GM12872 (cell line): ENCODE measurements around the gene NEU1.

Source experiments
- TF ChIP-seq, protein P1 (sequence below): IDR thresholded peaks from 3 replicates; pipeline ENCODE4 v1.5.1; 2011; ENCODE audit warnings: low read depth, mild to moderate bottlenecking, low read length, moderate library complexity; ENCODE audit not compliant: insufficient read depth

NEU1 gene

DNA sequence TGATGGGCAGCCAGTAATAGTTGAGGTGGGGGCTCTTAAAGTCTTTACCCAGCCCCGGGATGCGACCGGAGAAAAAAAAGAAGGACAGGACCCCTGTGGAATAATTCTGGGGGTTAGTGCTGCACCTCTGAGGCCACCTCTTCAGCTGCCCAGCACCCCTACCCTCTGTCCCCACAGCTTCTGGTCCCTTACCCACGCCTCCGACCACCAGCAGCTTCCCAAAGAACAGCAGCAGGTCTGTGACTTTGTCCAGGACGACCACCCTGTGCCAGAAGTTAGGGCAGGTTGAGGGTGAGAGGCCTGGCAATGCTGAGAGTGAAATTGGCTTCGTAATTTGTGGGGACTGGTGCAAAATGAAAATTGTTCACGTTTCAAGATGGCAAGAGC is 2.2 kb upstream of the NEU1 start:
- TF ChIP-seq, protein P1, sequence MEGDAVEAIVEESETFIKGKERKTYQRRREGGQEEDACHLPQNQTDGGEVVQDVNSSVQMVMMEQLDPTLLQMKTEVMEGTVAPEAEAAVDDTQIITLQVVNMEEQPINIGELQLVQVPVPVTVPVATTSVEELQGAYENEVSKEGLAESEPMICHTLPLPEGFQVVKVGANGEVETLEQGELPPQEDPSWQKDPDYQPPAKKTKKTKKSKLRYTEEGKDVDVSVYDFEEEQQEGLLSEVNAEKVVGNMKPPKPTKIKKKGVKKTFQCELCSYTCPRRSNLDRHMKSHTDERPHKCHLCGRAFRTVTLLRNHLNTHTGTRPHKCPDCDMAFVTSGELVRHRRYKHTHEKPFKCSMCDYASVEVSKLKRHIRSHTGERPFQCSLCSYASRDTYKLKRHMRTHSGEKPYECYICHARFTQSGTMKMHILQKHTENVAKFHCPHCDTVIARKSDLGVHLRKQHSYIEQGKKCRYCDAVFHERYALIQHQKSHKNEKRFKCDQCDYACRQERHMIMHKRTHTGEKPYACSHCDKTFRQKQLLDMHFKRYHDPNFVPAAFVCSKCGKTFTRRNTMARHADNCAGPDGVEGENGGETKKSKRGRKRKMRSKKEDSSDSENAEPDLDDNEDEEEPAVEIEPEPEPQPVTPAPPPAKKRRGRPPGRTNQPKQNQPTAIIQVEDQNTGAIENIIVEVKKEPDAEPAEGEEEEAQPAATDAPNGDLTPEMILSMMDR: no peak

DNA sequence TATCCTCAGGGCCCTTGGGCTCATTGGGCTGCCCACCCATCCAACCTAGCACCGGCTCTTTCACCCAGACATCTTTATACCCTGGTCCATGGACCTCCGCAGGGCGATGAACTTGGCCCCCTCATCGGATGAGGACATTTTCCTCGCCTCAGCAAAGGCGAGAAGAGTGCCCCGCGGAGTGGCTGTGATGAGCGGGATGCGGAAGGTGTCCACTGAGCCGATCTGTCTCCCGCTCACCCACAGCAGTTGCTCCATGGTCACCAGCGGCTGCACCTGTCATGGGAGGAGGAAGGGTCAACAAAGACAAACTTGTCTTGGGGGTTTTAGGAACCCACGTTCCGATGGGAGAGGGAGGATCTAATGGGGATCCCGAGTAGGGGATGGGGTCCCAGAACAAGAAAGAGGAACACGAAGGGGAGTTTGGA is 690 bp downstream of the NEU1 start:
- TF ChIP-seq, protein P1: no peak

DNA sequence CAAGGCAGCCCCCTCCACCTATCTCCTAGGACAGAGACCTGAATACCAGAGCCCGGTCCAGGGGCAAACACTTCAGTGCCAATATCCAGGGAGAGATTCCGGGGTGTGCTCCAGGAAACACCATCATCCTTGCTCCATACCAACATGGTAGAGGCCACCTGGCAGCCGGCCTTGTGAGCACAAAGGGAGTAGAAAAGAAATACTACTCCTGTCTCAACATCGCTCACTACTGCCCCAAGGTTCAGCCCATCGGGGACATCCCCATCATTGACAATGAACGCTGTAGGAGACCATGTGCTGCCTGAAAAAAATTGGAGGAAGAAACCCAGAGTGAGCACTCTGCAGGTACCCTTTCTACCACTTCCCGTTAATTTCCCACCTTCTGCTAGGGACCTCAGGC is 1.5 kb downstream of the NEU1 start:
- TF ChIP-seq, protein P1: no peak

DNA sequence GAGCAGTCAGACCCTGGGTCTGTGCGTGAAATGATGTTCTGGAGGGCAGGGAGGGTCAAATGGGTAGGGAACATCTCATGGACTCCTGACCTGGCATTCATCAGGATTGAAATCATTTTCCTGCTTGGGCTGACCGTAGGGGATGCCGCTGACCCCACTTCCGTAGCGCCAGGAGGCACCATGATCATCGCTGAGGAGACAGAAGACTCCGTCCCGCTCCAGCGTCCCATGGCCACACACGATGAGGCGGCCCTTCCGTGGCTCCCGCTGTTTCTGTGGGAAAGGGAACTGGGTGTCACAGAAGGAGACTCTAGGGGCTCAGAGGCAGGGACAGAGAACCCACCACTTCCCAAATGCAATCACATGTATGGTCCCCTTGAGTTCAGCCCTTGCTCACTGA is 2.3 kb downstream of the NEU1 start:
- TF ChIP-seq, protein P1: no peak

DNA sequence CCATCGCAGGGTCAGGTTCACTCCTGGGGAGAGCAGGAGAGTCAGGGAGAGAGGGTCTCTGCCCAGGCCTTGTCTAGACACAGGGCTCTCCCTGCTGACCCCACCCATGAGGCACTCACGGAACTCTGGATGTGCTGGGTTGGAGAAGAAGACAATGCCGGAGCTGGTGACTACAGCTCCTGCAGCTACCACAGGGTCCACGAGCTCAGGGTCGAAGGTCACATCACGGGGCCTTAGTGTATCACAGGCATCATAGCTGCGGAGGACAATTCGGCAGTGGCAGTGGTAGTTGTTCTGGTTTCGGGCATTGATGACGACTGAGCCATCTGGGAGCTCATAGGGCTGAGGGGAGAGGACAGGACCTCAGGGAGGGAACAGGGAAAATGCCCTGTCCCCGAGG is 2.7 kb downstream of the NEU1 start:
- TF ChIP-seq, protein P1: no peak

DNA sequence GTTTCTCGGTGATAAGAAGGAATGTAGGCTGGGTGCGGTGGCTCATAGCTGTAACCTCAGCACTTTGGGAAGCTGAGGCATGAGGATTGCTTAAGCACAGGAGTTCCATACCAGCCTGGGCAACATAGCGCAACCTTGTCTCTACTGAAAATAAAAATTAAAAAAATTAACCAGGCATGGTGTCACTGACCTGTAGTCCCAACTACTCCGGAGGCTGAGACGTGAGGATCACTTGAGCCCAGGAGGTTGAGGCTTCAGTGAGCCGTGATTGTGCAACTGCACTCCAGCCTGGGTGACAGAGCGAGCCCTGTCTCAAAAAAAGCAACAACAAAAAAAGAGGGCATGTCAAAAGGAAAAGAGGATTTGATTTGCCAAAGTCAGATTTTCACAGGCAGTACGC is 3.9 kb downstream of the NEU1 start:
- TF ChIP-seq, protein P1: no peak

DNA sequence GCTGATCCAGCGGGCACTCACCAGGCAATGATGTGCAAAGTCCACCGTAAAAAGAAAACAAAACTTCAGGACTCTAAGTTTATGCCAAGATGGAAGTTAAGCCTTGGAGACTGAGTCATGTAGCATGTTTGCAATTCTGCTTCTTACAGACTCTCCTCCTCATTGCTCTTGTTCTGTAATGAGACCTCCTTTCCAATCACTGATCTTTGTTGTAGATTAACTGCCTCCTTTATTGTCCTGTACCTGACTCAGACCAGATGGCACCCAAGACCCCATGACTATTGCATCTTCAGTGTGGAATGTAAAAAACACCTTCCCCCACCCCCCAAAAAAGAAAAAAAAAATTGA is 11.2 kb downstream of the NEU1 start:
- TF ChIP-seq, protein P1: no peak
